SK-N-SH (cell line): Measurements from ENCODE around the gene ZNF296. TPM values are rescaled to one million over a fixed set of nuclear protein-coding genes. Genes with fewer than 3 reads are reported as not detected.
A peak's percentile ranks its signal among the peaks of the same experiment; 100 is the strongest.

Experiments
- CTCF ChIA-PET: fragments of 300-600, 350-600 bp; formaldehyde crosslinking; extraction: SDS; loops from one replicate; lab custom pipeline; 2021; lab: Yijun Ruan, JAX
- POLR2A ChIA-PET: fragments of 350-600 bp; sonication (Branson Sonifier 250); formaldehyde crosslinking; extraction: SDS; loops from one replicate; lab custom pipeline; 2020; ENCODE audit warnings: antibody characterized with exemption, inconsistent platforms; lab: Yijun Ruan, JAX
- DNase-seq: peaks from one replicate; pipeline ENCODE4 v3.0.0; 2012
- H2AFZ ChIP-seq: fragments of 200-600 bp; sonication (generic); 2 replicates; pipeline ENCODE4 v1.8.1; 2016; ENCODE audit warnings: antibody characterized with exemption, mild to moderate bottlenecking, low read depth
- H3F3A ChIP-seq: fragments of 200-600 bp; sonication (generic); replicated peaks from 2 replicates; pipeline ENCODE3; 2016; ENCODE audit warnings: antibody characterized with exemption, mild to moderate bottlenecking; ENCODE audit not compliant: insufficient read depth
- H3K27ac ChIP-seq, 2 experiments: fragments of 200-500 bp in 1 of 2; fragments of 200-600 bp in 1 of 2; sonication (Bioruptor generic) in 1 of 2; sonication (generic), shearing (Covaris generic) in 1 of 2; 2 replicates each; pipeline versions ENCODE4 v1.5.1 to v1.6.1; 2014 to 2016; ENCODE audit warnings: low read depth in 2 of 2, inconsistent platforms in 1 of 2, low read length in 1 of 2, mild to moderate bottlenecking in 1 of 2, mixed read lengths in 1 of 2
- H3K27me3 ChIP-seq: fragments of 200-600 bp; sonication (generic), shearing (Covaris generic); 2 replicates; pipeline ENCODE4 v1.6.1; 2016; ENCODE audit warnings: mixed run types; ENCODE audit not compliant: insufficient read depth
- H3K36me3 ChIP-seq, 2 experiments: fragments of 200-500 bp in 1 of 2; fragments of 200-600 bp in 1 of 2; sonication (Bioruptor generic) in 1 of 2; sonication (generic) in 1 of 2; replicated peaks in 1 of 2; 2 replicates each; pipeline versions ENCODE3 to v1.5.1; 2014 to 2016; ENCODE audit warnings: low read length in 1 of 2, mild to moderate bottlenecking in 1 of 2; ENCODE audit not compliant: insufficient read depth in 2 of 2, control insufficient read depth in 1 of 2
- H3K4me1 ChIP-seq, 2 experiments: fragments of 200-500 bp in 1 of 2; fragments of 200-600 bp in 1 of 2; sonication (Bioruptor generic) in 1 of 2; sonication (generic), shearing (Covaris generic) in 1 of 2; 2 replicates each; pipeline versions ENCODE4 v1.5.1 to v1.6.1; 2014 to 2016; ENCODE audit warnings: low read depth in 1 of 2, low read length in 1 of 2, mixed run types in 1 of 2; ENCODE audit not compliant: insufficient read depth in 2 of 2, control insufficient read depth in 1 of 2
- H3K4me2 ChIP-seq: fragments of 200-600 bp; sonication (generic), shearing (Covaris generic); 2 replicates; pipeline ENCODE4 v1.6.1; 2017; ENCODE audit warnings: mixed run types
- H3K4me3 ChIP-seq, 2 experiments: fragments of 200-500 bp in 1 of 2; fragments of 200-600 bp in 1 of 2; sonication (Bioruptor generic) in 1 of 2; sonication (generic), shearing (Covaris generic) in 1 of 2; 2 replicates each; pipeline versions ENCODE4 v1.5.1 to v1.8.1; 2014 to 2016; ENCODE audit warnings: low read depth in 2 of 2, inconsistent platforms in 1 of 2, low read length in 1 of 2, mild to moderate bottlenecking in 1 of 2, mixed read lengths in 1 of 2, moderate library complexity in 1 of 2
- H3K79me2 ChIP-seq: fragments of 200-600 bp; sonication (generic); 2 replicates; pipeline ENCODE4 v1.8.1; 2017; ENCODE audit warnings: mild to moderate bottlenecking; ENCODE audit not compliant: insufficient read depth
- H3K9ac ChIP-seq: fragments of 200-600 bp; sonication (generic); 2 replicates; pipeline ENCODE4 v1.6.1; 2017; ENCODE audit warnings: mixed run types
- H3K9me2 ChIP-seq: fragments of 200-600 bp; sonication (generic); 2 replicates; pipeline ENCODE4 v1.6.1; 2017; ENCODE audit warnings: mixed run types
- H3K9me3 ChIP-seq: fragments of 200-600 bp; sonication (generic); 2 replicates; pipeline ENCODE4 v1.6.1; 2017; ENCODE audit warnings: mixed run types, mild to moderate bottlenecking, moderate library complexity
- H4K20me1 ChIP-seq: fragments of 200-600 bp; sonication (generic); 2 replicates; pipeline ENCODE4 v1.6.1; 2017; ENCODE audit warnings: mild to moderate bottlenecking, mixed run types; ENCODE audit not compliant: insufficient read depth
- CTCF ChIP-seq: fragments of 200-600 bp; sonication (generic); IDR thresholded peaks from 2 replicates; pipeline ENCODE4 v1.6.1; 2017; ENCODE audit warnings: antibody characterized with exemption, mild to moderate bottlenecking, moderate library complexity
- EP300 ChIP-seq, 2 experiments: IDR thresholded peaks; 2 replicates each; pipeline versions ENCODE4 v1.4.0 to v1.6.1; 2012; ENCODE audit warnings: borderline replicate concordance in 1 of 2, low read depth in 1 of 2, low read length in 1 of 2
- EZH2phosphoT487 ChIP-seq: fragments of 200-600 bp; sonication (generic); IDR thresholded peaks from 2 replicates; pipeline ENCODE4 v1.6.1; 2017; ENCODE audit warnings: low read depth, mixed run types, mild to moderate bottlenecking, antibody characterized with exemption, moderate library complexity, borderline replicate concordance
- FOSL2 ChIP-seq: IDR thresholded peaks from 2 replicates; pipeline ENCODE4 v1.4.0; 2012; ENCODE audit warnings: low read depth, mild to moderate bottlenecking, moderate library complexity, borderline replicate concordance
- FOXM1 ChIP-seq: IDR thresholded peaks from 2 replicates; pipeline ENCODE4 v1.4.0; 2012; ENCODE audit warnings: low read depth, mild to moderate bottlenecking
- GABPA ChIP-seq: IDR thresholded peaks from 2 replicates; pipeline ENCODE4 v1.4.0; 2012; ENCODE audit warnings: low read depth, mild to moderate bottlenecking
- MEF2A ChIP-seq: IDR thresholded peaks from 2 replicates; pipeline ENCODE4 v1.4.0; 2012; ENCODE audit warnings: low read depth, borderline replicate concordance
- NRF1 ChIP-seq: IDR thresholded peaks from 2 replicates; pipeline ENCODE4 v1.6.1; 2012; ENCODE audit warnings: low read depth, mild to moderate bottlenecking, low read length
- POLR2AphosphoS5 ChIP-seq: IDR thresholded peaks from 2 replicates; pipeline ENCODE4 v1.6.1; 2012; ENCODE audit warnings: low read depth, low read length
- RAD21 ChIP-seq: IDR thresholded peaks from 2 replicates; pipeline ENCODE4 v1.6.1; 2012; ENCODE audit warnings: mild to moderate bottlenecking, low read length
- RCOR1 ChIP-seq: fragments of 150-350 bp; IDR thresholded peaks from 2 replicates; pipeline ENCODE4 v1.6.1; 2017; ENCODE audit warnings: antibody characterized with exemption, low read length
- SMC3 ChIP-seq: IDR thresholded peaks from 2 replicates; pipeline ENCODE4 v1.6.1; 2012; ENCODE audit warnings: low read depth, low read length, improper control_type of control experiment
- TAF1 ChIP-seq: IDR thresholded peaks from 2 replicates; pipeline ENCODE4 v1.6.1; 2012; ENCODE audit warnings: low read depth, mild to moderate bottlenecking, low read length, moderate library complexity, borderline replicate concordance
- TEAD4 ChIP-seq: IDR thresholded peaks from 2 replicates; pipeline ENCODE4 v1.4.0; 2012; ENCODE audit warnings: mild to moderate bottlenecking, borderline replicate concordance; ENCODE audit not compliant: insufficient read depth
- ZBTB33 ChIP-seq: IDR thresholded peaks from 2 replicates; pipeline ENCODE4 v1.4.0; 2012; ENCODE audit warnings: low read depth, borderline replicate concordance
- WGBS: methylation state at CpG from one replicate; pipeline ENCODE4 v1.1.6; 2017; ENCODE audit warnings: low lambda C conversion rate; 5-methylcytosine and 5-hydroxymethylcytosine counted together
- polyA plus RNA-seq, 3 experiments: library from polyadenylated mRNA; depleted of rRNA; stranded (reverse); fragments of >200 nt; gene quantifications; 2 replicates each; pipeline ENCODE4 v1.2.3, GENCODE V29; 2012
- TF ChIP-seq, protein P1 (sequence below): IDR thresholded peaks from 2 replicates; pipeline ENCODE4; 2012
- TF ChIP-seq, protein P2 (sequence below): IDR thresholded peaks from 2 replicates; pipeline ENCODE4 v1.4.0; 2012; ENCODE audit warnings: low read depth

ZNF296 gene
- polyA plus RNA-seq, 1 of the 3 experiments (the other 2 are of a cell fraction) = 0.21 TPM

DNA sequence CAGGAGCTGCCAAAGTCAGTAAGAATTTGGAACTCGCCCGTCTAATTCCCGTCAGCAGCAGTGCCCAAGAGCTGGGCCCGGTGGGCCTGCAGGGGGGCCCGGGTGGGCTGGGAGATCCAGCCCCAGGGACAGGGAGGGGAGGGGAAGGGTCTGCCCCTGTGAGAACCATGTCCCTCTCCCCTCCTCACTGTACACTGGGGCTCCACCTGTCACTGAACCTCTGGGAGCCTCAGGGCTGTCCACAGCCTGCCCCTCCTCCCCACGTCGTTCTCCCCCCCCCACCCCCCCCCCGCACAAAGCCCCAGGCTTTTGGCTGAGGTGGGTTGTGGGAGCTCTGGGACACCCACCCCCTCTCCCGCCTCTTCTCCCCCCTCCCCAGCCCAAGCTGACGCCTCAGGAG is 8.2 kb downstream of the ZNF296 start:
- ChIA-PET CTCF (interaction anchor here (5.5 kb wide), 1 partner anchor 9 kb away, joined by 43 read pairs; no protein-coding TSS in a partner anchor), POLR2A (interaction anchor here (0.9 kb wide), 1 partner anchor 9 kb away, joined by 3 read pairs; no protein-coding TSS in a partner anchor)
- H3K9me2 ChIP-seq = no peaks in the 10 kb centered on the region
- peak; percentile 33 for DNase-seq
- H3K4me3 ChIP-seq = no peak overlapping the region
- no peaks in the 10 kb centered on the region for H3K9me3 ChIP-seq
- H4K20me1 ChIP-seq = no peaks in the 10 kb centered on the region
- no peak overlapping the region for H3K4me2 ChIP-seq
- peaks cover 10 to 53% of the 10 kb centered on the region in 2 experiments for H3K36me3 ChIP-seq
- TF ChIP-seq EP300 (IDR thresholded peaks at IDR 0.05; ENCODE audit: borderline replicate concordance in 1 of 2, low read depth in 1 of 2, low read length in 1 of 2) (no peak), TEAD4 (no peak), NRF1 (no peak), CTCF (no peak), POLR2AphosphoS5 (no peak), RAD21 (no peak), TAF1 (no peak), SMC3 (no peak), FOSL2 (no peak), GABPA (no peak), ZBTB33 (no peak), MEF2A (no peak), RCOR1 (no peak), EZH2phosphoT487 (no peak), FOXM1 (no peak)
- TF ChIP-seq, protein P1, sequence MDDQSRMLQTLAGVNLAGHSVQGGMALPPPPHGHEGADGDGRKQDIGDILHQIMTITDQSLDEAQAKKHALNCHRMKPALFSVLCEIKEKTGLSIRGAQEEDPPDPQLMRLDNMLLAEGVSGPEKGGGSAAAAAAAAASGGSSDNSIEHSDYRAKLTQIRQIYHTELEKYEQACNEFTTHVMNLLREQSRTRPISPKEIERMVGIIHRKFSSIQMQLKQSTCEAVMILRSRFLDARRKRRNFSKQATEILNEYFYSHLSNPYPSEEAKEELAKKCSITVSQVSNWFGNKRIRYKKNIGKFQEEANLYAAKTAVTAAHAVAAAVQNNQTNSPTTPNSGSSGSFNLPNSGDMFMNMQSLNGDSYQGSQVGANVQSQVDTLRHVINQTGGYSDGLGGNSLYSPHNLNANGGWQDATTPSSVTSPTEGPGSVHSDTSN = no peak
- TF ChIP-seq, protein P2, sequence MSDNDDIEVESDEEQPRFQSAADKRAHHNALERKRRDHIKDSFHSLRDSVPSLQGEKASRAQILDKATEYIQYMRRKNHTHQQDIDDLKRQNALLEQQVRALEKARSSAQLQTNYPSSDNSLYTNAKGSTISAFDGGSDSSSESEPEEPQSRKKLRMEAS = no peak
- no peak overlapping the region for H3K27ac ChIP-seq
- no peaks in the 10 kb centered on the region for H3K27me3 ChIP-seq
- H3K9ac ChIP-seq = no peak overlapping the region
- WGBS = 88% methylated on average over 5 of the region's 10 CpGs
- no peak overlapping the region for H2AFZ ChIP-seq
- H3K4me1 ChIP-seq = no peaks in the 10 kb centered on the region
- no peaks in the 10 kb centered on the region for H3F3A ChIP-seq
- H3K79me2 ChIP-seq = no peaks in the 10 kb centered on the region
